ENCODE results near the gene ZNF445. TPM values are rescaled to one million over a fixed set of nuclear protein-coding genes. Genes with fewer than 3 reads are reported as not detected.

The ZNF445 gene
- total RNA-seq, 3 donors from 2014 or later, result 10.0 to 26.4 (median 16.8) TPM

- ATAC-seq, result no peak
- Histone ChIP-seq H3K4me1 (ENCODE audit: low read depth) (no peaks in the 10 kb centered on the region), H3K9me3 (peaks cover under 1% of the 10 kb centered on the region), H3K36me3 (ENCODE audit: low read depth) (no peaks in the 10 kb centered on the region), H3K4me3 (no peak overlapping the region)
- DNase-seq, result no peak
- intact Hi-C loops (cut with DNase I, micrococcal nuclease), result no loop called here
- no peak for TF ChIP-seq CTCF (IDR thresholded peaks at IDR 0.05)
Measured at GRCh38 chr3:44392489-44392888, 85.0 kb downstream of the ZNF445 start.

- H3K4me1 ChIP-seq (ENCODE audit: low read depth), result no peaks in the 10 kb centered on the region
- peaks cover 16% of the 10 kb centered on the region for H3K9me3 ChIP-seq
- DNase-seq, result no peak
- TF ChIP-seq CTCF (IDR thresholded peaks at IDR 0.05), result no peak
- ATAC-seq, result no peak
- intact Hi-C loops (cut with DNase I, micrococcal nuclease), result no loop called here
- H3K36me3 ChIP-seq (ENCODE audit: low read depth), result no peaks in the 10 kb centered on the region
- H3K4me3 ChIP-seq, result no peak overlapping the region
Measured at GRCh38 chr3:44387404-44387803, 90.1 kb downstream of the ZNF445 start.

Other genes starting within 250 kb of the ZNF445 start
- not detected for gene TOPAZ1, start 235.8 kb downstream of the ZNF445 start, total RNA-seq
- gene TCAIM, start 138.9 kb downstream of the ZNF445 start, total RNA-seq, result 10 to 100 TPM; 22.3 to 27.2 (median 22.7) TPM
- gene ZKSCAN7, start 77.5 kb upstream of the ZNF445 start, total RNA-seq, result 1 to 10 TPM in 2 of 3 donors, under 1 TPM in 1; 0.96 to 3.0 (median 1.6) TPM
- 1 to 10 TPM in 2 of 3 donors, under 1 TPM in 1; 0.67 to 4.6 (median 1.1) TPM for gene ZNF660, start 107.3 kb upstream of the ZNF445 start, total RNA-seq
- 10 to 100 TPM in 2 of 3 donors, 1 to 10 TPM in 1; 10.0 to 19.5 (median 14.5) TPM for gene ZNF197, start 147.4 kb upstream of the ZNF445 start, total RNA-seq
- gene ZNF35, start 171.1 kb upstream of the ZNF445 start, total RNA-seq, result 1 to 10 TPM; 4.9 to 8.0 (median 6.0) TPM
- gene ZNF502, start 235.0 kb upstream of the ZNF445 start, total RNA-seq, result 1 to 10 TPM; 2.5 to 7.7 (median 3.6) TPM